ENCODE results near the gene BCL2.

The BCL2 gene

DNA sequence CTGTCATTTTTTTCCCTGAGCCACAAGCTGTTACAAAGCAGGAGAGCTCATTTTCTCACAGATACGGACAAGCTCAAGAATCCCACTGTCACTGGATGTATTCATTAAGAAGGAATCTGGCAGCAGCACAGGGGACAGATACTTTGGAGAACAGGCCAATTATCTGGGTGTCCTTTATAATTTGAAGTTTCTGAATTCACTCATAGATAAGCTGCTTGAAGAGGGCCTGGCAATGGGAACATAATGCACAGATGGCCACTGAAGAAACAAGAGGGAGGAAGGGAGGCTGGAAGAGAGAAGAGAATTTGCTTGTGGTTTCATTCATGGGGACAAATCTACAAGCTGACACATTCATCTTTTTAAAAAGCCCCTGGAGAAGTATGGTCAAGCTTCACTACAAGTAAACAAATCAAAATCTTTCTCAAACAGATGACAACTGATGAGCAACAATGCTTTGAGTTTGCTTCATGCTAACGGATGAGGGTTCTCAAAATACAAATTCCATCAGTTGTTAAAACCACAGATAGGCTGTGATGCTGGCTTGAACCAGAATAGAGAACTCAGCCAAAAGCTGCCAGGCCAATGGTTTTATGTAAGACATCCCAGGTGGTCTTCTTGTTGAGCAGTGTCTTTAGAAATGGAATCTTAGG lies 11.9 kb downstream of the BCL2 start:
- DNase-seq: no peak

DNA sequence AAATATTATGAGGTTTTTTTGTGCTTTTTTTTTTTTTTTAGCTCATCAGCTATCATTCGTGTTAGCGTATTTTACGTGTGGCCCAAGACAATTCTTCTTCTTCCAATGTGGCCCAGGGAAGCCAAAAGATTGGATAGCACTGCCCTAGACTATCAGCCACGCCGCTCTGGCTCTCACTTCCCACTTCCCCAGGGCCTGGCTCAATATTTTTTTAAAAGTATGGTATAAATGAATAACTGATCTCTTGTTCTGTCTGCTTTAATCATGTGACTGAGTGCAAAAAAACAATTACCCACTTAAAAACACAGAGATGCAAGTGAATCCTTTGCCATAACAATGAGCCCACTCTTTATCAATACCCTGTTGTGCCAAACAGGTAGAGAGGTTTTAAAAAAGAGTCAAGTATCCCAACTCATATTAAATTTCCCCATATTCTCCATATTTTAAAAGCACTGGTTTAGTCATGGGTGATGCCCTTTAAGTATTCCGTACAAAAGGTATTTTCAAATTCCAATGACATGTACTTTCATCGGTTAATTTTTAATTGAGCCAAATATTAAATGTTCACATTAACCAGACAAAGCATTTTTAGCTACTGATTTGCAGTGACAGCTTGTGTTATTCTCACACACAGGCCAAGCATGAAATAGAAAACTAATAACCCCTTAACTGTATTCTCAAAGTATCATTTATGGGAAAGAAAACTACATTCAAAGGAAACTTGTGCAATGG lies 12.6 kb downstream of the BCL2 start:
- no peak for DNase-seq

DNA sequence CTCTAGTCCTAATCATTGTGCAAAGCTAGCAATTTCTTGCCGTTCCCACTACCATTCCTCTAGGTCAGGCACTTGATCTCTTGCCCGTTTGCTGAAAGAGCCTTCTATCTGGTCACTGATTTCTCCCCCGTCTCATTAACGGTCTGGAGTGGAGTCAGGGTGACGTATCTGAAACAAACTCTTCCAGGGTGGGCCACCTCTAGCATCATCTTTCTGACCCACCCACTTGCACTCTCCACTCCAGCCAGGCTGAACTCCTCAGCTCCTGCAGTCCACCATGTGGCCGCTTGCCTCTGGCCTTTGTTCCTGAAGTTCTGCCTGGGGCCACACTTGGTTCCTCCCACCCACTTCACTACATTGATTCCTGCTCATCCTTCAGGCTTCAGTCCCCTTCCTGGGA lies 13.3 kb downstream of the BCL2 start:
- no peak for DNase-seq

DNA sequence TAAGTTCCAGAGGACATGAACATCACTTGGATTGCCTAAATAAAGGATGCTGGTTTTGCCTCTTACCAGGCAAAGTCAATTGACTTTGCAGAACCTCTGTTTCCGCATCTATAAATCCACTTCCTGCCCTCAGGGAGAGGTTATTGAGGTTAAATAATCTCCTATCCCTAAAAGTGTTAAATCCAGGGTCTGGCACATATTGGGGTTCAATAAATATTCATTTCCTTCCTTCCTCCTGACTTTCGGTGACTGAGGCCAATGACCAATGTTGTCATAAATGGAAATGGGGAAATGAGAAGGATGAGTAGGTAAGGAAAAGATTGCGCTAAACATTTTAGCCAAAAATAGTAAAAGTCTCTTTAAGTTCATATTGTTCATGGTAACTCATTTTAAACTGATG lies 16.0 kb downstream of the BCL2 start:
- DNase-seq: no peak

DNA sequence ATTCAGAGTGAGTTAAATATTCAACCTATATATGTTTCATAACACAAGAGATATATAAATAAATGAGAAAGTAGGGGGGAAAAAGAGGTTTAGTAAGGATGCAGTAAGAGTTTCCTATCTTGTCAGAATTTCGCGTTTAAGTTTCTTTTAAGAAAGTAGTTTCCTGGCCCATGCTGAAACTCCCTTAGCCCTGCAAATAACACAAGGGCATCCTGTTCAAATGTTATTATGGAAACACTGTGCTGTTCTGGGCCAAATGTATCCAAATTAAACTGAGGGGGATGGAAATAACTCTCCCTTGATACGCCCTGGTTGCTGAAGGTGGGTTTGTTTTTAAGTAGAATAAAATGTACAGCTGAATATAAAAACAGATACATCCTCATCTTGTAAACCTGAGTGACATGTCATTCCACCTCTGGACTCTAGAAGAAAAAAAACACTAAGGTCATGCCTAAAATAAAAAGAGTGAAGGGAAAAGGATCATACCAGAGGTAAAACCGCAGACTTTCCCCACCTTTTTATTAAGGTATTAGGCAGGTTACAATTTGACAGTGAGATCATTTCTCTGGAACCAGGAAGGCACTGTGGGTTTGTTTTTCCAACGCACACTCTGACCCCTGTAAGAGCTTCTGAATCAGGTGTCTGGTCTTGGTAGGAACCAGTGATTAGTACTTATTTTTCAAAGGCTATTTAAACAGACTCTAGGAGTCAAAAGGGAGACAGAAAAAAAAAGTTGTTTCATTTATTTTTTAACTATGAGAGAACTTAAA lies 16.7 kb downstream of the BCL2 start:
- DNase-seq: no peak

DNA sequence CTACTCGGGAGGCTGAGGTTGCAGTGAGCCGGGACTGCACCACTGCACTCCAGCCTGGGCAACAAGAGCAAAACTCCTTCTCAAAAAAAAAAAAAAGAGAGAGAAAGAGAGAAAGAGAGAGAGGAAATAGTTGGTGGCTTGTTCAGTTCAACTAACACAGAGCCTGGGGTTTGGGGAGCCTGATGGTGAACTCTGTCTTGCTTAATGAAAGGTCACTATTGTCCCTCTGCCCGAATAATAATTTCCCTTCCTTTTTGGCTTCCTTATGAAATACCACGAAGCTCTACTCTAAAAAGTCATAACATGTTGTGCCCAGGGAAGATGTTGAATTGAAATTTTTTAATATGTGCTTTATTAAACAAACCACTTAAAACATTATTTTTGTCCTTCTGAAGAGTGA lies 17.3 kb downstream of the BCL2 start:
- no peak for DNase-seq

DNA sequence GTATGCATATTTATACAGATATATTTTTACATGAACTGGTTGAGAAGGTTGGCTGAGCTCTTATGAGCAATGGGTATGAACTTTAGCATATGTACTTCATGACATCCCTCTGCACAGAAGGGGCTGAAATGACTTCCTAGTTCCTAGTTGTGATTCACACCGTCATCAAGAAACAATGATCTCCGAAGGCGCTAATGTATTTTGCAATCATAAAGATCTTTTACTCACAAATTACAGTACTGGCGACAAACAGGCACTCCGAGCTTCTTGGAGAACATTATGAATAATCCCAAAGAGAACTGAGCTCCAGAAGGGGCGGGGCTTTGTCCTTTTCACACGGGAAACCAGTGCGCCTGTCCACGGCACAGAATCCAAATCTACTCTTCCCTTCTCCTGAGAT lies 18.1 kb downstream of the BCL2 start:
- no peak for DNase-seq

DNA sequence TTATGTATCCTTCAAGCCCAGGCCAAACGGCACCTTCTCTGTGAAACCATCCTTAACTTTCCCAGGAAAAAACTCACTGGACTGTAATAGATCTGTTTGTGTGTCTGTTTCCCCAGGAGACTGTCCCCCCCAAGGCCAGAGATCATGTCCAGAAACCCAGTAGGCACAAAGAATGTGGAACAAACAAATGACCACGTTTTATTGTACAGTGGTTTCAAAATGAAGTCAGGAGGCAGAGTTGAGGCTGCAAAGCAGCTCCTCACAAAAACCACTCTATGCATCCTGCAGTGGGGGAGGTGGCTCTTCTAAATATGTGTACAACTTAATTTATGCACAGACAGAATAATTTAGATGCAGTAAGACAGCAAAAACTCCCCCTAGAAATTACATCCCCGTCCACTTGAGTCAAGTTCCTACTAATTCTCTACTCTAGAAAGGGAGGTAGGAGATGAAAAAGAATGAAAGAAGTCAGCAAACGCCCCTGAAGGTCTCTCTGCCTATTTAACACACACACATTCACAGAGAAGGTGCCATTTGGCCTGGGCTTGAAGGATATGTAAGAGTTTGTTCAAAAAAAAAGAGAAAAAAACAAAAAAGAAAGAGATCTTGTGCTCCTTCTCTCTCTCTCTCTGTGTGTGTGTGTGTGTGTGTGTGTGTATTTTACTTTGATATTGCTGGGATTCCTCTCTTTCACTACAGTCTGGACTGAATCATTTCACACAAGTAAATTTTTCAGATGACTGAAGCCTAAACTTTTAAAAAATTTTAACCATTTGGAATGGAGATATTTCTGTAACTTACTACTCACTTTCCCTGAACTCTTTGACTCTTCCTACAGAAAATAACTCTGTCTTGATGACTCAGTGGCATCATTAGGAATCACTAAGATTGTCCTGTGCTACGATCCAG lies 19.5 kb downstream of the BCL2 start:
- DNase-seq: peak in 2 of 6 experiments; percentile 1 to 16

DNA sequence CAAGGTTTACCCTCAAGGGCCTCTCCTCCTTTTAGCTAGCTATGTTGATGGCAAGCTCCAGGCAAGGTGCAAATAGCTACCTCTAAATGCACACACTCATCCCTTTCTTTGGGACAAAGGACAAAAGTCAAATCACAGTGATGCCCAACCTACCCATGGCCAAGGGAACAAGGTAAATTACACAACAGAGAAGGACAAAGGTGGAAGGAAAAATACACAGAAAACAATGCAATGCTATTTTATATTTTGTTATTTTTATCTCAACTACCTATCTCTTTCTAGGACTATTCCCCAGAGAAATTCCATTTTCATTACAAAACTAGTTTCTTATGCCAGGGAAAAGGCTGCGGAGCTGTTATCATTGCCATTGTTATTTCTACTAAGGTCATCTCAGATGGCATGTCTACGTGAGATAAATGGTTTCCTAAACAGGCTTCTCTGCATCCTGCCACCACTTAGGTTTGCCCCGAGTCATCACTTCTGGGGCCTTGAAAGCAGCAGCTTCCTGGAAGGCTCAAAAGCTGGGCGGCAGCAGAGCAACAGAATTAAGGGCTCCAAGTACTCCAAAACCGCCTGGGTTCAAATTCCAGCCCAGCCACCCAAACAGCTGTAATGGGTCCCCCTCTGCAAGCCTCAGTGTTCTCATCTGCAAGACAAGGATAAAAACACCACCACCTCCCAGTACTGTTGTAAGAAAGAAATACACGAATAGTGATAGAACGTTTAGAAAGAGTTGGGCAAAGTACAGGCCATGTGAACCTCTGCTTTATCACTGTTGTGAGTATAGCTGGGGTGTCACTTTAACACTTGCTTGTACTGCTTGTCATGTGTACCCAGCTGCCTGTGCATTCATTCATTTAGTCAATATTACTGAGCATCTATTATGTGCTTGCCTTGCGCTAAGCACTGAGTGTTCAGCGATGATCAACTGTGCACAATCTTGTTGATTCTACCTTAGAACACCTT lies 20.9 kb downstream of the BCL2 start:
- peak in 3 of 6 experiments; percentile 2 to 25 (median 7) for DNase-seq

DNA sequence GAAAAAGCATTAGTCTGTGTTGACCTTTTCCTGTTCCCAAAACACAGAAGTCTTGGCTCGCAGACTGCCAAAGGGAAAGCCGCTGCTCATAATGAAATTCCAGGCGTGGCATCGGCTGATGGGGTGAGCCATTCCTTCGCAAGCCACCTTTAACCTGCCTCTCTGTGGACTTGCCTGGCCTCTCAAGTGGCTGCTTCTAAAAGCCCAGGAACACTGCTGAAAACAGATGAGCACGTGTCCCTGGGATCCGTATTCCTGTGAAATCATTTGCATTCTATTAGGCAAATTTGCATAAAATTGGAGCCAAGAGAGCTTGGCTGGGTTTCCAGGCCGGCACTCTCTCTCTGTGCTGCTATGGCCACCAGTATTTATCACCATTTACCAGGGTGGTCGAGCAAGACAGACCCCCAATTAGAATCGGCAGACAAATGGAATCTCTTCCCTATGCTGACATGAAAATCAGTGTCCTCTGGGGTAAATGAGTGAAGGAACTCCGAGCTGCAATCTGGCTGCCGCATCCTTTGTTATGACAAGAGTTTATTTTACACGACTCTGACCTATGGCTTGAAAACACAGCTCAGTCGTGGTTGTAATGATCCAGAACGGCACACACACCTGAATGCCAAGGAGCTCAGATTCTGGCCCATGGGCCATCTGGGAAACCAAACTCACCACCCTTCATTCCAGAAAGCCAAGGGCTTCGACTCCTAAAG lies 21.7 kb downstream of the BCL2 start:
- DNase-seq: no peak

DNA sequence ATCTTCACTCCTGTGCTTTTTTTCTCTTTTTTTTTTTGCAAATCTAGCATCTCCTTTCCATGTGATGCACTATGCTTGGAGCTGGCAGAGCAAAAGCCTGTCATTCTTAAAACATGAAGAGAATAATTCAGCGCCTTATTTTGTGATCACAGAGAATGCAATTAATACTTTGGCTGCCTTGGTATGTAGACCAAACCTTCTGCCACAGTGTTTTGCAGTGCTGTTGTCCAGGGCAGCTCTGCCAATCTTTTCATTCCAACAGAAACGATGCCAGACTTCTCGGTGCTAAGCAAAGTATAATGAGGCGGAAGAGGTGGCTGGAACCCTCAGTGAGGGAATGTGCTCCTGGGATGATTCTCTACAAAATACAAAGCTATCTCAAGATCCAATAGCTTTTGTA lies 25.6 kb downstream of the BCL2 start:
- DNase-seq: no peak

DNA sequence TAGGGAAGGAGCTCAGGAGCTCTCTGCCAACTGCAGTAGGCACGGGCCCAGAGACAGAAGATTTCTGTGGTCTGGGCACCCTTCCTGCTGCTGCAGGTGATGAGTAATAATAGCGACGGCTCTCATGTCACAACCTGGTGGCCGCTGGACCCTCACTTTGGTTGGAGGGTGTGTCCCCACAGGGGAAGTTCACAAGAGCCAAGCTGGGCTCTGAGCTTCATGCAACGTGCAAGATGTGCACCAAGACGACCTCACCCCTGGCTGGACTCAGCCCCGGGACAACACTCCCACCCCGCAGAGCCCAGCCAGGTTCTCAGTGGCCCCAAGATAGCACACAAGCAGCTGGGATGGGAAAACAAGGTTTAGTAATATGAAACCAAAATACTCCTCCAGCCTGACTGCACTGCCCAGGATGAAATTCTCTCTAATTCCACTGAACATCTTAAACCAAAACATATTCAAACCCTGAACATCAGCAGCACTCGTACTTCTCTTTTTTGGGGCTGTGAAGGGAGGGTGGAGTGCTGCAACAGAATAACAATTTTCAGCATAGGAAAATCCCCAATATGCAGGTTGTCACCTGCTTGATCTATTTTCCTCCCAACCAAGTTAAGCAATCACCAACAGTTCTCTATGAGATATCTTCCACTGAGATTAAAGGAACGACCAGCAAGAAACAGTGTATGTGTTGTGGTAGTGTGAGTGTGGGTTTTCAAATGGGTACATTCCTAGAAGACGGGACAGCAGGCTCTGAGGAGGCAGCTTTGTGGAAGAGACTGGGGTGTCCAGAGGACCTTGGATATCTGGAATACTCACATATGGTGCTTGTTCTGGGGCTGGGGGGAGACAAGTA lies 26.5 kb downstream of the BCL2 start:
- no peak for DNase-seq

DNA sequence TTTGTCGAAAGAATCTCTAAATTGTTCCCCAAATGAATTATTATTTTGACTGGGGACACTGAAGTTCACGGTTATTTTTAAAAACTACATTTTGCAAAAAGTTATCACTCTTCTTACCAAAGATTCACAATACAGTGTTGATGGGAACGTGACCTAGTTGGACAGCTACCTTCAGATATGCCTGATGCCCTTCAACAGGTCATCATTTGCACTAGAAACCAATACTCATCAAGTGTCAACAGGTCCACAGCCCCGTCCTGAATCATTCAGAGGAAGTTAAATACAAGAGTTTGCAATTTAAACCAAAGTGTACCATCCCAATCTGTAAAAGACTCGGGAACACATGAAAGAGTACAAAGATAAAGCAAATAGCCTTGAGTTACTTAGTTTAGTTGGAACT lies 28.3 kb downstream of the BCL2 start:
- peak in 2 of 6 experiments; percentile 32 to 38 for DNase-seq

DNA sequence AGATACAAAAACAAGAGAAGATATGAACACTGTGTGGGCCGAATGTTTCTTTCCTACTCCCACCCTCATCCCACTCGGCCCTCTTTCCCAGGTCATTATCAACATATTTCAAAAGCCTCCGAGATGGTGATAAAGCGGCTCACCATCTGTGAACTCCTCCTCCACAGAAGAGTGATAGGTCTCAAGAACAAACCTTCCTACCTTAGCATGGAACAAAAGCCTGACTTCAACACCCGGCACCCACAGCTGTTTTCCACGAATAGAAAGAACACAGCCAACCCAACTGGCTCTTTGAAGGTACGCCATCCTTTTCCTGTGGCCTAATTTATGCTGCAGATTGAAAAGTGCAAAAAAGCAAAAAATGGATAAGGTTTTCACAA lies 28.8 kb downstream of the BCL2 start:
- peak in 5 of 6 experiments; percentile 13 to 68 (median 52) for DNase-seq

DNA sequence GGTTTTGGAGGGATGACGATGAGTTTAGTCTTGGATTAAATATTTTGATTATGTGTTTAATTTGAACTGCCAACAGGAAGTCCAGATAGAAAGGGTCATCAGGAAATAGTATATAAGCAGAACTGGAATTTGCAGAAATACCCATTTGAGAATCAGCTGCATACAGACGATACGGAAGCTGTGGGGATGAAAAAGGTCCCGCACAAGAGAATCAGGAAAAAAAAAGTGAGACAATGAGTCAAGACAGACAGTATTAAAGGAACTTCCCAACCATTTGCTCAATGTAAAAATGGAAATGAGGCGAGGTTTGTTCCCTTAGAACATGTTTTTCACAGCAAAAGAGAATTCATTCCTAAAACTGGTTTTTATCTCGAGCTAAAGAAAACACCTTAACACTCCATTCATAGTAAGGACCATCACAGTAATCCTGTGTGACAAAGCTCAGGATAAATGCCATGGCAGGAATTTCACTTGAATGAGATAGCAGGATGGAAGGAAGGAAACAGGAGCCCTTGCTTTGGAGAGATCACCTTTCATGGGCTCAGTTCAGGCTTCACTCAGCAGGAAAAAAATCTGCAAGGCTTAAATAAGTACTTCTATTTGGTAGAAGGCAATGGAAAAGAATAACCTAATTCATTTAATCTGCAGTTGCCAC lies 29.3 kb downstream of the BCL2 start:
- no peak for DNase-seq

DNA sequence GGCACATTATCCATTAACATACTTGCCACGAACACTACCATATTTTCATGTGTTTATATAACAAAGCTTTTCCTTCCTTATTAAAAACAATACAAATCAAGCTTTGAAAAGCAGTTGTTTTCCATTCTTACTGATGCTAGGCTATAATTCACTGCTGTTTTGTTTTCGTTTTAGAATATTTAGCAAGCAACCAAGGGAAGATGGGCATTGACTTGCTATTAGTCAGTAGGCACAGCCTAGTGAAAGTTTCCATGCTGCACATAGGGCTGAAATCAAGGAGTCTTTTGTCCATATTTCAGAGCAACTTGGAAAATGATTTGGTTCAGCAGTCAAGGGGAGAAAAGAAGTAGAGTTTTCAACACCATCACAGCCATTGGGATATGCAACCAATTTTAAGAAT lies 31.3 kb downstream of the BCL2 start:
- DNase-seq: no peak

DNA sequence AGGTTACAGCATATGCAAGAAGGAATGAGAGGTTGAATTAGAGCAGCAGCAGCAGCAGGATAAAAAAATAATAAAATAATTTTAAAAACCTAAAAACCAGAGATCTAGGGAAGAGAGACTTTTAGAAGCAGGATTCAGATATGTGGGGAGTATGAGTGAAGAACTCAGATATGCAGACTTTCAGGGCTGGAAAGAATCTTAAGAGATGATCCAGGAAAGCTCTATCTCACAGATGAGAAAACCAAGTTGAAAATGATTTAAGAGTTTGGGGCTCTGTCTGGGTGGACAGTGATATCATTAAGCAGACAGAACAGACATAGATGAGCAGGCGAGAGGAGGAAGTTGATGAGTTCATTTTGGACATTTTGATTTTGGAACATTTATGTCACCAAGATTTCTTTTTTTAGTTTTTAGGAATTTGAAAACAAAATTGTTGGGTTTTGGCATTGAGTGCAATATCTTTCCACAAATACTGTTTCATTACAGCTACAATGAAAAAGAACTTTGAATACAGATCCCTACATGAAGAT lies 31.8 kb downstream of the BCL2 start:
- DNase-seq: no peak

DNA sequence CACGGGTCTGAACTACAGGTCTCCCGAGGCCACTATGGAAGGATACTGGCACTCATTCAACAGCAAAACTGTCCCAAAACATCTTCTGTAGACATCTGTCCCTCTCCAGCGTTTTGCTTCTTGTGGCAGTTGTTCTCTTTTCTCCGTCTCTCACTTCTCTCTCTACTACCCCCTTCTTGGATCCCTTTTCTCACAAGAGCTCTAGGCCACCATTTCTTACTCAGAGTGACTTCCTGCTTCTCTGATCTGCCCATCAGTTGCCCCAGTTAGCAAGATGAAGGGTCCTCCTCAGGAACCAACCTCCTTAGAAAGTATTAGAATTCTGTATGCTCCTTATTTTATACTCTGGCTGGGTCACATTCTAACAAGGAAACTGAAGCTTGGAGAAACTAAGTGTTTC lies 32.6 kb downstream of the BCL2 start:
- DNase-seq: no peak

Data from stimulated activated naive CD4-positive, alpha-beta T cell (primary cell).